PC-3 (cell line): Measurements from ENCODE around the gene TTC39A.

Experiments
- CTCF ChIP-seq: fragments of 300-600 bp; sonication (generic); conservative IDR thresholded peaks from 2 replicates; pipeline ENCODE4 v1.5.1; 2017; ENCODE audit warnings: antibody characterized with exemption, low read depth, mild to moderate bottlenecking, low read length
- EZH2phosphoT487 ChIP-seq: fragments of 300-600 bp; sonication (generic); IDR thresholded peaks from 2 replicates; pipeline ENCODE4 v1.6.1; 2018; ENCODE audit warnings: mild to moderate bottlenecking, antibody characterized with exemption, low read length, borderline replicate concordance

GRCh38 chr1:51298322-51298705 lies 32.0 kb downstream of the TTC39A start:
- TF ChIP-seq CTCF = no peak
- no peak for TF ChIP-seq EZH2phosphoT487
